Liver (tissue), 3 donors: ENCODE results near the gene EDIL3.

Experiments
- CTCF ChIP-seq: fragments of 150-350 bp; IDR thresholded peaks from 2 replicates; pipeline ENCODE4 v1.5.1; 2017; ENCODE audit warnings: improper control_type of control experiment, low read depth, low read length; ENCODE audit not compliant: missing input control
- JUND ChIP-seq, 2 donors: IDR thresholded peaks; 2 replicates each; pipeline ENCODE4 v1.6.1; 2016; ENCODE audit warnings: antibody characterized with exemption in 2 of 2
- MAX ChIP-seq: IDR thresholded peaks from 2 replicates; pipeline ENCODE4 v1.6.1; 2016; ENCODE audit warnings: antibody characterized with exemption
- RAD21 ChIP-seq, 2 donors: IDR thresholded peaks; 2 replicates each; pipeline ENCODE4 v1.6.1; 2016; ENCODE audit warnings: antibody characterized with exemption in 2 of 2, mild to moderate bottlenecking in 2 of 2
- REST ChIP-seq: IDR thresholded peaks from 2 replicates; pipeline ENCODE4 v1.6.1; 2016; ENCODE audit warnings: antibody characterized with exemption, mild to moderate bottlenecking
- TAF1 ChIP-seq: conservative IDR thresholded peaks from 2 replicates; pipeline ENCODE4 v1.6.1; 2016; ENCODE audit warnings: antibody characterized with exemption, mild to moderate bottlenecking
- YY1 ChIP-seq: IDR thresholded peaks from 2 replicates; pipeline ENCODE4 v1.6.1; 2016; ENCODE audit warnings: antibody characterized with exemption, mild to moderate bottlenecking
- donor health status: healthy.
- donor health status: healthy.

GRCh38 chr5:84376346-84376745 lies 8.3 kb downstream of the EDIL3 start:
- TF ChIP-seq CTCF (no peak), MAX (no peak), JUND (IDR thresholded peaks at IDR 0.05) (no peak), YY1 (no peak), RAD21 (IDR thresholded peaks at IDR 0.05) (no peak), TAF1 (no peak), REST (no peak)
